SK-N-DZ (cell line): ENCODE measurements around the gene LTA.
"Not testable (repeated sequence)": the region's sequence is repeated elsewhere in the genome, so short reads cannot be mapped to it uniquely, and the experiment has no call there.

ENCODE experiments used
- DNase-seq: peaks from one replicate; pipeline ENCODE4 v3.0.0-alpha.2; 2015; ENCODE audit warnings: low spot score

The LTA gene

GRCh38 chr6:31586599-31587281 lies 14.7 kb downstream of the LTA start:
- no peak for DNase-seq

GRCh38 chr6:31587791-31588777 lies 16.0 kb downstream of the LTA start:
- DNase-seq = no peak

GRCh38 chr6:31588871-31589650 lies 17.0 kb downstream of the LTA start:
- peak; percentile 71 for DNase-seq

GRCh38 chr6:31590691-31591090 lies 18.6 kb downstream of the LTA start:
- not testable (repeated sequence) for DNase-seq

GRCh38 chr6:31592396-31592771 lies 20.3 kb downstream of the LTA start:
- DNase-seq = no peak

GRCh38 chr6:31597006-31597405 lies 24.9 kb downstream of the LTA start:
- DNase-seq = peak; percentile 62

DNA sequence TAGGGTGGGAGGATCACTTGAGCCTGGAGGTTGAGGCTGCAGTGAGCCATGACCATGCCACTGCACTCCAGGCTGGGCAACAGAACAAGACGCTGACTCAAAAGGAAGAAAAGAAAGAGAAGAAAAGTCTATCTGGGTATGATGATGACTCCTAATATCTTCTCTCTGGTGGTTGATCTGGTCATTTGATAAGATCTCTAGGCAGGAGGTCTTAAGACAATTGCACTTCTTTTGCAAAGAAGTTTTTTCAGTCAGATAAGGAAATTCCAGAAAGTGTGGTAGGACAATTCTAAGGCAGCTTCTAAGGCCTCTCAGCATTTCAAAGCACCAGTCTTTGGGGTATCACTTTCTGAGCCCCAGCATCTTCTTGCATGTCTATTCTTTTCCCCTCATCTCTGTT lies 35.2 kb downstream of the LTA start:
- no peak for DNase-seq

DNA sequence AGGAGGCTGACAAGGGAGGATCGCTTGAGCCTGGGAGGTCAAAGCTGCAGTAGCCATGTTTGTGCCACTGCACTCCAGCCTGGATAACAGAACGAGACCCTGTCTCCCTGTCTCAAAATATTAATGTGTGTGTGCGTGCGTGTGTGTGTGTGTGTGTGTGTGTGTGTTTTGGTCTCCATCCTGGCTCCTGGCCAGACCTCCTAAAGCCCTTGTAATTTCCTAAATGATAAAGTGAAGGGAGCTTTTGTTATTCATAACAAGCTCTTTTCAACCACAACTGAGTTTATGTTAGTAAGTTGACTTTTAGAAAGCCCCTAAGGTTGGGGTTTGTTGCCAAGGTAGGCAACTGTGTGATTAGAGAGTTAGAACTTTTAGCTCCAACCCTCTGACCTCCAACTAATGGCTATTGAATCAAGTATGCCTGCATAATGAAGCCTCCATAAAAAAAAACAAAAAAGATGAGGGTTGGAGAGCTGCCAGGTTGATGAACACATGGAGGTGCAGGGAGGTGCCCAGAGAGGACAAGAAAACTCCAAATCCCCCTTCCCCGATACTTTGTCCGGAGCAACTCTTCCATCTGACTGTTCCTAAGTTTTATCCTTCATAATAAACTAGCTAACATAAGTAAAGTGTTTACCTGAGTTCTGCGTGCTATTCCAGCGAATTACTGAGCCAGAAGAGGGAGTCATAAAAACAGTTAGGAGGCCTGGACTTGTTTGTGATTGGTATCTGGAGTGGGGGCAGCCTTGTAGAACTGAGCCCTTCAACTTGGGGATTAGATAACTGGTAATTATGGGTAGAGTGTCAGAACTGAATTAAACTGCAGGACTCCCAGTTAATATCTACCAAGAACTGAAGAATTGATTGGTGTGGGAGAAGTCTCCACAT lies 37.7 kb downstream of the LTA start:
- no peak for DNase-seq

- no peak for DNase-seq
Observed at GRCh38 chr6:31610968-31611367, 38.9 kb downstream of the LTA start.

DNA sequence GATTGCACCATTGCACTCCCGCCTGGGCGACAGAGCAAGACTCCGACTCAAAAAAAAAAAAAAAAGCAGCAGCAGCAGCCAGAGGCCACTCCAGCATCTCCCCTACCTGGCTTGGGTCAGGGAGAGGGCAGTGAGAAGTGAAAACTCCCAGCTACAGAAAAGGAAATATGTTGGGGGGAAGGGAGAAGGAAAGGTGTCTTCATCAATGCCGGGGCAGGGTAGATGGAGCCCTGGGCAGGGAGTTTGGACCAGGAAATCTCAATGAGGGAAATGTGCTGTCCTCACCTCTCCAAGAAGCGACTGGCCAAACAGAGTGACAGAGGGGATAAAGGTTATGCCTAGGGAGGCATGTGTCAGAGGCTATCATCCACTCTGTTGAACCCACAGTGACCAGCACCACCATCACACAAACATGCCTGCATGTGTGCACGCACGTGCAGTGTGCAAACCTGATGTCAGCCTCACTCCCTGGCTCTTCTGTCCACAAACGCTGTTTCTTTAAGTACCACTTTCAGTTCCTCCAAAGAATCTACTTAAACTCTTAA lies 42.1 kb downstream of the LTA start:
- no peak for DNase-seq

GRCh38 chr6:31614684-31615578 lies 42.8 kb downstream of the LTA start, which contains the start of gene AIF1:
AIF1 (plus strand) TSS chr6:31615234; CDS start chr6:31615330, 96 bp downstream.
- no peak for DNase-seq

GRCh38 chr6:31615748-31616147 lies 43.7 kb downstream of the LTA start:
- no peak for DNase-seq

DNA sequence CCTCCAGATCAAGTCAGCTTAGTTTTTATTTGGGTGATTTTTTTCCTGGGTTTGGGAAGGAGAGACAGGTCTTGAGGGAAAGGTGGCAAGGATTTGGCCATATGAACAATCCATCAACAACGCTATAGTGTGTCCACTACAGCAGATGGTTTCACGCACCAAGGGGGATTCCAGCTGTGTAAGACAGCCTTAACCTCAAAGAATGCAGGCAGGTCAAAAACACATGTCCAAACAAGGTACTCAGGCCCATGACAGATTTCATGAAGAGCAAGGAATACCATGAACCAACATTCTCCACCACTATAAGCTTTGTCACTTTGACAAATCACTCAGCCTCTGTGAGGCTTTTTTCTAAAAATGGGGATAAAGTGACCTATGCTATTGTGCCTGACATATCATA lies 44.9 kb downstream of the LTA start:
- no peak for DNase-seq

DNA sequence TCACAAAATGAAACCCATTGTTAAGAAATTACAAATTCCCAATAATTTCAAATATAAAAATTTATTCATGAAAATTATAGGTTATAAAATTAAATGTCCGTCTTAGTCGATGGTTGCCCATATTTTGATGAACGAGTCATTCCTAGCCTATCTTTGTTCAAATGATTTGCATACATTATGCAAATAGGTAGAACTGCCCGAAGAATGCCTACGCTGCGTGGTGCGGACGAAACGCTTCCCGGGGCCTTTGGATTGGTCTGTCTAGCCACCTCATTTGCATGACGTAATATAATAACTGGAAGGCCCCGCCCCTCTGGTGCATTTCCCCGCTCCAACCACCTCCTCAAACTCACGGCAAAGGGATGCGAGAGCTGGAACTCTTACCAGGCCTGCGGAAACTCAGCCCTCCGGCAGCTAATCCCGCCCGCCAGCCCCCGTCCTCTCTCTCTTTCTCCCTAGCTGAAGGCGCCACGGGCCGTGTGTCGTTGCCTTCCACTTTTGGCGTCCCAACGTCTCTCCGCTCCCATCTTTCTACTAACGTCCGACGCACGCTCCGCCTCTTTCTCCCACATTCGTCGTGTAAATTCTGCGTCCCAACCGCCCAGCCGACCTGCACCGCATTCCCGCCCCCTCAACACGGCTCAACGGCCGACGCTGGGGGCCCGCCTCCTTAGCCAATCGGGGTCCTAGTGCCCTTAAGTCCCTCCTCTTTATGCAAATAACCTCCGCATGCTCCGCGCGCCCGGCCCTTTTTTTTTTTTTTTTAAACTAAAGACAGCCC lies 47.9 kb downstream of the LTA start:
- peak; percentile 100 for DNase-seq

DNA sequence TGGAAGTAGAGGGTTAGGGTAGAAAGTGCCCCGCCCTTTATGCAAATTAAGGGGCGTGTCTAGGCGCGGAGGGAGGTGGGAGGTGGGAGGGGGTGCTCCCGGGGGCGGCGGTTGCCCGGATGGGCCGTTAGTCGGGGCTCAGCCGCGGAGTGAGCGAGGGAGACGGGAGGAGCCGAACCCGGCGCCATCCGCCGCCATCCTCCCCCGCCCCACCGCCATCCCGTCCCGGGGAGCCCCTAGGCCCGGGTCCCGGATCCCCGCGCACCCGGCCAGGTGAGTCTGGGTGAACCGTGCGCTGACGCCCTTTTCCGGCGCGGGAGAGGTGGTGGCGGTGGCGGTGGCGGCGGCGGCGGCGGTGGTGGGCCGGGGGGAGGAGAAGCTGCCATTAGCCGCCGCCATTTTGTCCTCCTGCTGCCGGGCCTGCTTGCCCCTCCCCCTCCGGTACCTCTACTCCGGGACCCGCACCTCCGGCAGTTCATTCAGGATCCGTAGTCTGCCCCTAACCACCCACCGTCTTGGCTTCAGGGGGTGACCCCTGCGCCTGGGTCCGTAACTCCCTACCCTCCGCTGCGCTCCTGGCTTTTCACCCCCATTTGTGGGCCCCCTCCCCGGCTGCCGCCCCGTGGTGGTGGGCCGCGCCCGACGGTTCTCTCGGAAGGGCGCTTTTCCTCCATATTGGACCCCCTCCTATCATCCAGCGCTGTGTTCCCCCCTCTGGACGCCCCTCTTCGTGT lies 48.7 kb downstream of the LTA start, which contains the start of gene PRRC2A:
Gene PRRC2A (plus strand): TSS at position 130 of the 734 bp plus-strand sequence. CDS start 2,075 bp downstream, outside the sequence.
- DNase-seq = peak; percentile 87

DNA sequence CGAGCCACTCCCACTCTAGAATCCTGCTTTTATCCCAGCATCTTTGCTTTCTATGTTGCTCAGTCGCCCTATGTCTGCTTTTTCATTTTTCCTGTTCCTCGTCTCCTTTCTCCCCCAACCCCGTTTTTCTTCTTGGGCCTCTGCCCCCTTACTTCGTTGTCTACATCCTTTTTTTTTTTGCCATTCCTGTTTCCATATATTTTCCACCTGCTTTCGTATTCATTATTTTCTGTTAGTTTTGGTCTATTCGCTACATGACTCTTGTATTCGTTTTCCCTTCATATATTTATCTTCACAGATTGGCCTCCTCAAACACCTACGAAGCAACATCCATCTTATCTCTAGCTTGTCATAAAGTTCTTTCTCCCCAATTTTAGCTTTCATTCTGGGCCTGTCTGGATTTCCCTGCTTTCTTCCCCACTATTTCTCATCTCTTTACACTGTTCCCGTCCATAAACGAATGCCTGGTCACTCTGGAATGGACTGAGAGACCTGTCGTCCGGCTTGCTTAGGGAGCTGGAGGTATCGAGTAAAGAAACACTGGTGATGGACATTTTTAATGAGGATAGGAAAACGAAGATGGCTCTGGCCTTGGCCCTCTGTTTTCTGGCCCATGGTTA lies 49.3 kb downstream of the LTA start:
- DNase-seq = no peak

GRCh38 chr6:31621991-31622390 lies 49.9 kb downstream of the LTA start:
- DNase-seq = no peak
